Endothelial cell of umbilical vein (primary cell): ENCODE data around the gene DDI1. TPM values are rescaled to one million over a fixed set of nuclear protein-coding genes. Genes with fewer than 3 reads are reported as not detected.

Experiments used
- BruUV-seq: library from RNA; stranded (reverse); fragments of 400-500 nt; replicated peaks from 2 replicates; lab custom pipeline; 2021; lab: Mats Ljungman, UMichigan
- CTCF ChIA-PET: fragments of 300-600, 350-600 bp; sonication (Branson Sonifier 250); formaldehyde crosslinking; loops from one replicate; lab custom pipeline; 2021; ENCODE audit warnings: antibody characterized with exemption, inconsistent platforms; lab: Charles Lee
- POLR2A ChIA-PET: fragments of 300-600, 350-600 bp; sonication (Branson Sonifier 250); formaldehyde crosslinking; loops from one replicate; lab custom pipeline; 2021; ENCODE audit warnings: antibody characterized with exemption, inconsistent platforms; lab: Charles Lee
- DNase-seq: peaks from one replicate; pipeline ENCODE4 v3.0.0-alpha.2; 2011; ENCODE audit warnings: low read depth, low spot score
- FAIRE-seq: peaks from 2 replicates; lab custom pipeline; 2011; peaks lifted over from hg19 to GRCh38; lab: Jason Lieb, UNC
- H2AFZ ChIP-seq: 2 replicates; pipeline ENCODE4 v1.6.0; 2012; ENCODE audit warnings: low read depth, low read length, control low read depth, inconsistent platforms
- H3K27ac ChIP-seq: 2 replicates; pipeline ENCODE4 v1.5.1; 2011; ENCODE audit warnings: low read depth, mild to moderate bottlenecking, control low read depth, low read length, moderate library complexity; ENCODE audit not compliant: insufficient read depth
- H3K27me3 ChIP-seq, 2 experiments: 2 replicates each; pipeline versions ENCODE4 v1.6.0 to v1.6.1; 2011; ENCODE audit warnings: low read length in 2 of 2, mixed read lengths in 1 of 2; ENCODE audit not compliant: control insufficient read depth in 2 of 2, insufficient read depth in 2 of 2
- H3K36me3 ChIP-seq, 2 experiments: 2 replicates in 1 of 2; 3 replicates in 1 of 2; pipeline ENCODE4 v1.5.1; 2011; ENCODE audit warnings: low read length in 2 of 2, mild to moderate bottlenecking in 1 of 2, moderate library complexity in 1 of 2; ENCODE audit not compliant: control insufficient read depth in 2 of 2, insufficient read depth in 2 of 2; ENCODE audit errors: extremely low read depth in 1 of 2
- H3K4me1 ChIP-seq: 3 replicates; pipeline ENCODE4 v1.5.1; 2011; ENCODE audit warnings: mild to moderate bottlenecking, low read length; ENCODE audit not compliant: control insufficient read depth, insufficient read depth; ENCODE audit errors: extremely low read depth
- H3K4me2 ChIP-seq: 2 replicates; pipeline ENCODE4 v1.6.1; 2011; ENCODE audit warnings: low read length, control low read depth, mixed read lengths; ENCODE audit not compliant: insufficient read depth
- H3K4me3 ChIP-seq, 3 experiments: fragments of 200-600 bp in 1 of 3; sonication (generic), shearing (Covaris generic) in 1 of 3; replicated peaks in 1 of 3; 2 replicates each; pipeline ENCODE4 v1.5.1; 2011 to 2016; ENCODE audit warnings: control low read depth in 3 of 3, low read length in 3 of 3, mild to moderate bottlenecking in 2 of 3, inconsistent platforms in 1 of 3, low read depth in 1 of 3, moderate library complexity in 1 of 3; ENCODE audit not compliant: insufficient read depth in 1 of 3
- H3K79me2 ChIP-seq: 2 replicates; pipeline ENCODE4 v1.6.0; 2012; ENCODE audit warnings: low read length, inconsistent platforms; ENCODE audit not compliant: control insufficient read depth, insufficient read depth
- H3K9ac ChIP-seq: replicated peaks from 2 replicates; pipeline ENCODE3; 2011; ENCODE audit warnings: low read length, control low read depth; ENCODE audit not compliant: insufficient read depth; ENCODE audit errors: extremely low read depth
- H3K9me1 ChIP-seq: replicated peaks from 3 replicates; pipeline ENCODE4 v1.6.0; 2011; ENCODE audit warnings: mild to moderate bottlenecking, low read length; ENCODE audit not compliant: control insufficient read depth, insufficient read depth; ENCODE audit errors: extremely low read depth
- H3K9me3 ChIP-seq: replicated peaks from 2 replicates; pipeline ENCODE4 v1.5.1; 2012; ENCODE audit warnings: low read length, inconsistent platforms; ENCODE audit not compliant: control insufficient read depth, insufficient read depth
- H4K20me1 ChIP-seq: replicated peaks from 2 replicates; pipeline ENCODE3; 2011; ENCODE audit warnings: mild to moderate bottlenecking, low read length; ENCODE audit not compliant: control insufficient read depth, insufficient read depth; ENCODE audit errors: extremely low read depth
- CTCF ChIP-seq, 2 donors: IDR thresholded peaks; 1 replicate in 1 of 2; 2 replicates in 1 of 2; pipeline ENCODE4 v1.5.1; 2011; ENCODE audit warnings: low read length in 2 of 2, mild to moderate bottlenecking in 2 of 2, moderate library complexity in 2 of 2, control low read depth in 1 of 2, inconsistent platforms in 1 of 2, low read depth in 1 of 2; ENCODE audit not compliant: insufficient read depth in 1 of 2; ENCODE audit errors: extremely low read depth in 1 of 2
- EZH2 ChIP-seq: IDR thresholded peaks from 2 replicates; pipeline ENCODE4 v1.6.1; 2012; ENCODE audit warnings: borderline replicate concordance, low read depth, mild to moderate bottlenecking, moderate library complexity, low read length, inconsistent platforms; ENCODE audit not compliant: severe bottlenecking
- FOS ChIP-seq: IDR thresholded peaks from 2 replicates; pipeline ENCODE4 v1.6.1; 2011; ENCODE audit warnings: mild to moderate bottlenecking, low read length, moderate library complexity, borderline replicate concordance; ENCODE audit not compliant: insufficient read depth
- GATA2 ChIP-seq: IDR thresholded peaks from 2 replicates; pipeline ENCODE4 v1.7.0; 2011; ENCODE audit warnings: low read depth, mild to moderate bottlenecking, moderate library complexity, mixed read lengths, low read length; ENCODE audit not compliant: insufficient read length, insufficient read depth
- JUN ChIP-seq: IDR thresholded peaks from 2 replicates; pipeline ENCODE4 v1.6.1; 2011; ENCODE audit warnings: borderline replicate concordance, low read depth; ENCODE audit not compliant: insufficient read length, insufficient read depth
- MAX ChIP-seq: IDR thresholded peaks from 2 replicates; pipeline ENCODE4 v1.6.1; 2011; ENCODE audit not compliant: insufficient read depth, insufficient read length
- MYC ChIP-seq: IDR thresholded peaks from one replicate; pipeline ENCODE4 v1.6.1; 2011; ENCODE audit warnings: mild to moderate bottlenecking, low read depth, low read length
- POLR2A ChIP-seq: IDR thresholded peaks from 2 replicates; pipeline ENCODE4 v1.6.1; 2012; ENCODE audit warnings: low read depth, mild to moderate bottlenecking, control low read depth, low read length
- POLR2AphosphoS5 ChIP-seq: IDR thresholded peaks from 2 replicates; pipeline ENCODE4 v1.6.1; 2012; ENCODE audit warnings: low read depth, mild to moderate bottlenecking, control low read depth, low read length, moderate library complexity; ENCODE audit not compliant: insufficient read depth
- dilution Hi-C: fragments of 300-500 bp; cut with MboI; formaldehyde crosslinking; loops from one replicate; pipeline ENCODE4 v1.15.0; 2019; ENCODE audit warnings: low sequenced_read_pairs; ENCODE audit not compliant: extremely low pct_ligation_motif_present
- intact Hi-C: fragments of 100-400 bp; cut with micrococcal nuclease; formaldehyde crosslinking; loops from one replicate; pipeline ENCODE4 v1.10.0; 2022
- polyA plus RNA-seq, 4 experiments: library from polyadenylated mRNA; depleted of rRNA in 3 of 4; stranded (reverse) in 3 of 4; unstranded in 1 of 4; fragments of >200 nt; gene quantifications; 2 replicates each; pipeline versions ENCODE4 v1.2.1 to v1.2.3, GENCODE V29; 2011 to 2012; ENCODE audit warnings: missing spikeins in 1 of 4
- total RNA-seq: library from RNA; stranded (reverse); gene quantifications from 2 replicates; pipeline ENCODE4 v1.2.3, GENCODE V29; 2021

The DDI1 gene
- total and polyA plus RNA-seq, 2 donors (not counting 3 experiments of a cell fraction or from before 2014, with no cell fraction given) = not detected

DNA sequence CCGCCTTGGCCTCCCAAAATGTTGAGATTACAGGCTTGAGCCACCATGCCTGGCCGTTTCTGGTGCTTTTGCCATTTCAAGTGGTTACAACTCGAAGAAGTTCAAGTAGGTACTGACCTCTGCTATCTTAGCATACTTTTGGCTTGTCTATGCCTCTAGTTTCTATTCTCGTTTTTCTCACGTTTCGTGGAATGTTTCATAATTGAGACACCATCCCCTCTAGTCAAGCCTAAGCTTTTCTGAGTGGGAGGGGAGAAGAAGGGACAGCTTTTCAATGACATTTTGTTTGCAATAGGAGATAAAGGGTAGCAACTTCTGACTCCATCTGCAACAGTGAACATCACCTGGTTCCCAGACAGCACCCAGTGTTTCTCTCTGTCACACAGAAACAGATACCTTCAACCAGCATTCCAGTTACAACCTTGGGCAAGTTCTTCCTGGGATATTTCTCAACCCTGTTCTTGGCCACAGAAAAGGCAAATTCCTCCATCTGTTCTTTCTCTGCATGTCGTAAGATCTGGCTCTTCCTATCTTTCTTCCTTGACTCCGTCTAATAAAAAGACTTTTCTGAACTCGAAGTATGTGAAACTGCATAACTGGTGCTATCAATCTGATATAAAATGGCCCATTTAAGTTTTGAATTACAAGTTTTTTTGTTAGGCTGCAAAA lies 25.5 kb downstream of the DDI1 start:
- intact Hi-C loops = no loop called here
- no peak overlapping the region for H2AFZ ChIP-seq
- no peaks in the 10 kb centered on the region for H3K9me3 ChIP-seq
- no peak overlapping the region for H3K27ac ChIP-seq
- H4K20me1 ChIP-seq = no peaks in the 10 kb centered on the region
- no peaks in the 10 kb centered on the region for H3K36me3 ChIP-seq
- dilution Hi-C loops = no loop called here
- TF ChIP-seq JUN = no peak
- TF ChIP-seq CTCF (IDR thresholded peaks at IDR 0.05; ENCODE audit: extremely low read depth in 1 of 2, insufficient read depth in 1 of 2, low read depth in 1 of 2, low read length in 2 of 2) = no peak
- TF ChIP-seq MAX = no peak
- TF ChIP-seq MYC = no peak
- no peak for TF ChIP-seq EZH2
- no peak for TF ChIP-seq POLR2AphosphoS5
- TF ChIP-seq GATA2 = no peak
- TF ChIP-seq FOS = no peak
- no peak for TF ChIP-seq POLR2A
- no TSS peak for BruUV-seq
- ChIA-PET CTCF (no interaction called here), POLR2A (no interaction called here)
- FAIRE-seq (no peak), DNase-seq (no peak)
- no peak overlapping the region for H3K4me3 ChIP-seq
- no peak overlapping the region for H3K9ac ChIP-seq
- no peaks in the 10 kb centered on the region for H3K4me1 ChIP-seq
- H3K4me2 ChIP-seq = no peak overlapping the region
- no peaks in the 10 kb centered on the region for H3K27me3 ChIP-seq
- H3K9me1 ChIP-seq = no peaks in the 10 kb centered on the region
- H3K79me2 ChIP-seq = no peaks in the 10 kb centered on the region
